ENCODE measurements around the gene FAM3C.

GRCh38 chr7:121322460-121322859 lies 73.6 kb downstream of the FAM3C start:
- TF ChIP-seq EP300 (conservative IDR thresholded peaks at IDR 0.05; ENCODE audit: poor library complexity, severe bottlenecking), result no peak
- TF ChIP-seq CTCF (IDR thresholded peaks at IDR 0.05; ENCODE audit: poor library complexity, severe bottlenecking), result no peak
- no peak for TF ChIP-seq EZH2 (IDR thresholded peaks at IDR 0.05; ENCODE audit: borderline replicate concordance, insufficient read depth, low read length, poor library complexity, severe bottlenecking)
- TF ChIP-seq RAD21 (conservative IDR thresholded peaks at IDR 0.05), result no peak
- TF ChIP-seq SMC3 (conservative IDR thresholded peaks at IDR 0.05; ENCODE audit: poor library complexity), result no peak
- TF ChIP-seq POLR2AphosphoS5 (IDR thresholded peaks at IDR 0.05), result no peak
- TF ChIP-seq MXI1 (conservative IDR thresholded peaks at IDR 0.05; ENCODE audit: poor library complexity, severe bottlenecking), result no peak
